ENCODE data around the gene ZDHHC1.

ZDHHC1 gene

GRCh38 chr16:67445126-67445426 lies 28.8 kb upstream of the ZDHHC1 start:
- H3K36me3 ChIP-seq (ENCODE audit: control insufficient read depth in 1 of 2, insufficient read depth in 2 of 2, low read length in 2 of 2), result peaks cover 52 to 63% of the 10 kb centered on the region in 2 experiments
- WGBS (ENCODE audit: extremely low coverage, insufficient coverage, insufficient read length), result no CpG with 5 or more reads among the region's 7 CpGs
- no peak overlapping the region for H3K23ac ChIP-seq (ENCODE audit: low read length)
- H2BK120ac ChIP-seq (ENCODE audit: insufficient read depth, low read length, poor library complexity), result no peak overlapping the region
- H2BK5ac ChIP-seq (ENCODE audit: low read depth, low read length, poor library complexity), result no peak overlapping the region
- H3K27me3 ChIP-seq (ENCODE audit: insufficient read depth, low read length), result no peaks in the 10 kb centered on the region
- H3K9ac ChIP-seq (ENCODE audit: low read length), result no peak overlapping the region
- H2AK5ac ChIP-seq (ENCODE audit: low read length), result no peak overlapping the region
- H4K8ac ChIP-seq (ENCODE audit: low read depth, low read length), result no peak overlapping the region
- H4K12ac ChIP-seq (ENCODE audit: low read depth, low read length), result no peak overlapping the region
- no peaks in the 10 kb centered on the region for H3K79me2 ChIP-seq (ENCODE audit: control insufficient read depth, insufficient read depth, low read length, poor library complexity)
- H3K4me1 ChIP-seq (ENCODE audit: control insufficient read depth in 1 of 2, insufficient read depth in 2 of 2, low read length in 2 of 2), result no peaks in the 10 kb centered on the region
- peaks cover 3% of the 10 kb centered on the region for H3K9me3 ChIP-seq (ENCODE audit: insufficient read depth, low read depth, low read length)
- no peaks in the 10 kb centered on the region for H3K79me1 ChIP-seq (ENCODE audit: low read length)
- H3K27ac ChIP-seq (ENCODE audit: low read depth, low read length), result no peak overlapping the region
- H2AFZ ChIP-seq (ENCODE audit: insufficient read depth, low read length, poor library complexity), result no peak overlapping the region
- H3K4ac ChIP-seq (ENCODE audit: low read depth, low read length), result no peak overlapping the region
- no peak for DNase-seq
- H3K14ac ChIP-seq (ENCODE audit: low read length), result no peak overlapping the region
- H2BK12ac ChIP-seq (ENCODE audit: low read length), result no peak overlapping the region
- H3K18ac ChIP-seq (ENCODE audit: low read length), result no peak overlapping the region
- H4K91ac ChIP-seq (ENCODE audit: low read depth, low read length), result no peak overlapping the region
- no peak overlapping the region for H3K4me2 ChIP-seq (ENCODE audit: low read length)
- H3K4me3 ChIP-seq (ENCODE audit: low read depth, low read length), result no peak overlapping the region

- H4K12ac ChIP-seq (ENCODE audit: low read depth, low read length), result no peak overlapping the region
- H3K9me3 ChIP-seq (ENCODE audit: insufficient read depth, low read depth, low read length), result peaks cover 5% of the 10 kb centered on the region
- H4K91ac ChIP-seq (ENCODE audit: low read depth, low read length), result no peak overlapping the region
- no peak overlapping the region for H3K4me3 ChIP-seq (ENCODE audit: low read depth, low read length)
- no peak overlapping the region for H4K8ac ChIP-seq (ENCODE audit: low read depth, low read length)
- H3K27ac ChIP-seq (ENCODE audit: low read depth, low read length), result no peak overlapping the region
- H2BK5ac ChIP-seq (ENCODE audit: low read depth, low read length, poor library complexity), result no peak overlapping the region
- WGBS (ENCODE audit: extremely low coverage, insufficient coverage, insufficient read length), result no CpG with 5 or more reads among the region's 22 CpGs
- peaks cover 54 to 62% of the 10 kb centered on the region in 2 experiments for H3K36me3 ChIP-seq (ENCODE audit: control insufficient read depth in 1 of 2, insufficient read depth in 2 of 2, low read length in 2 of 2)
- no peak overlapping the region for H2AK5ac ChIP-seq (ENCODE audit: low read length)
- no peak overlapping the region for H2AFZ ChIP-seq (ENCODE audit: insufficient read depth, low read length, poor library complexity)
- H3K4me2 ChIP-seq (ENCODE audit: low read length), result no peak overlapping the region
- H2BK12ac ChIP-seq (ENCODE audit: low read length), result no peak overlapping the region
- no peaks in the 10 kb centered on the region for H3K4me1 ChIP-seq (ENCODE audit: control insufficient read depth in 1 of 2, insufficient read depth in 2 of 2, low read length in 2 of 2)
- no peak overlapping the region for H3K4ac ChIP-seq (ENCODE audit: low read depth, low read length)
- H3K9ac ChIP-seq (ENCODE audit: low read length), result no peak overlapping the region
- no peak for DNase-seq
- H3K27me3 ChIP-seq (ENCODE audit: insufficient read depth, low read length), result no peaks in the 10 kb centered on the region
- no peak overlapping the region for H3K23ac ChIP-seq (ENCODE audit: low read length)
- H3K18ac ChIP-seq (ENCODE audit: low read length), result no peak overlapping the region
- H2BK120ac ChIP-seq (ENCODE audit: insufficient read depth, low read length, poor library complexity), result no peak overlapping the region
- H3K79me1 ChIP-seq (ENCODE audit: low read length), result no peaks in the 10 kb centered on the region
- no peak overlapping the region for H3K14ac ChIP-seq (ENCODE audit: low read length)
- no peaks in the 10 kb centered on the region for H3K79me2 ChIP-seq (ENCODE audit: control insufficient read depth, insufficient read depth, low read length, poor library complexity)
Measured at GRCh38 chr16:67444259-67445125, 28.2 kb upstream of the ZDHHC1 start.

- no peak overlapping the region for H2BK12ac ChIP-seq (ENCODE audit: low read length)
- H3K18ac ChIP-seq (ENCODE audit: low read length), result no peak overlapping the region
- peaks cover 5% of the 10 kb centered on the region for H3K9me3 ChIP-seq (ENCODE audit: insufficient read depth, low read depth, low read length)
- no peak overlapping the region for H3K23ac ChIP-seq (ENCODE audit: low read length)
- no peak overlapping the region for H3K14ac ChIP-seq (ENCODE audit: low read length)
- no peak overlapping the region for H4K12ac ChIP-seq (ENCODE audit: low read depth, low read length)
- H3K9ac ChIP-seq (ENCODE audit: low read length), result no peak overlapping the region
- no peak overlapping the region for H3K4me2 ChIP-seq (ENCODE audit: low read length)
- H3K27me3 ChIP-seq (ENCODE audit: insufficient read depth, low read length), result no peaks in the 10 kb centered on the region
- no CpG with 5 or more reads among the region's 6 CpGs for WGBS (ENCODE audit: extremely low coverage, insufficient coverage, insufficient read length)
- H2AFZ ChIP-seq (ENCODE audit: insufficient read depth, low read length, poor library complexity), result no peak overlapping the region
- no peak for DNase-seq
- H4K91ac ChIP-seq (ENCODE audit: low read depth, low read length), result no peak overlapping the region
- H3K4me1 ChIP-seq (ENCODE audit: control insufficient read depth in 1 of 2, insufficient read depth in 2 of 2, low read length in 2 of 2), result no peaks in the 10 kb centered on the region
- H3K4me3 ChIP-seq (ENCODE audit: low read depth, low read length), result no peak overlapping the region
- H3K36me3 ChIP-seq (ENCODE audit: control insufficient read depth in 1 of 2, insufficient read depth in 2 of 2, low read length in 2 of 2), result peaks cover 63 to 68% of the 10 kb centered on the region in 2 experiments
- no peak overlapping the region for H4K8ac ChIP-seq (ENCODE audit: low read depth, low read length)
- no peak overlapping the region for H3K27ac ChIP-seq (ENCODE audit: low read depth, low read length)
- no peak overlapping the region for H2BK5ac ChIP-seq (ENCODE audit: low read depth, low read length, poor library complexity)
- no peaks in the 10 kb centered on the region for H3K79me2 ChIP-seq (ENCODE audit: control insufficient read depth, insufficient read depth, low read length, poor library complexity)
- no peak overlapping the region for H2BK120ac ChIP-seq (ENCODE audit: insufficient read depth, low read length, poor library complexity)
- no peak overlapping the region for H2AK5ac ChIP-seq (ENCODE audit: low read length)
- H3K79me1 ChIP-seq (ENCODE audit: low read length), result no peaks in the 10 kb centered on the region
- no peak overlapping the region for H3K4ac ChIP-seq (ENCODE audit: low read depth, low read length)
Measured at GRCh38 chr16:67443265-67443664, 27.0 kb upstream of the ZDHHC1 start.

- Histone ChIP-seq H3K4me1 (ENCODE audit: control insufficient read depth in 1 of 2, insufficient read depth in 2 of 2, low read length in 2 of 2) (no peaks in the 10 kb centered on the region), H2AFZ (ENCODE audit: insufficient read depth, low read length, poor library complexity) (no peak overlapping the region), H3K18ac (ENCODE audit: low read length) (no peak overlapping the region), H3K9me3 (ENCODE audit: insufficient read depth, low read depth, low read length) (peaks cover 5% of the 10 kb centered on the region), H4K8ac (ENCODE audit: low read depth, low read length) (no peak overlapping the region), H4K12ac (ENCODE audit: low read depth, low read length) (no peak overlapping the region), H3K9ac (ENCODE audit: low read length) (no peak overlapping the region), H3K4ac (ENCODE audit: low read depth, low read length) (no peak overlapping the region), H3K23ac (ENCODE audit: low read length) (no peak overlapping the region), H3K36me3 (ENCODE audit: control insufficient read depth in 1 of 2, insufficient read depth in 2 of 2, low read length in 2 of 2) (peaks cover 66 to 73% of the 10 kb centered on the region in 2 experiments), H3K4me2 (ENCODE audit: low read length) (no peak overlapping the region), H2AK5ac (ENCODE audit: low read length) (no peak overlapping the region), H4K91ac (ENCODE audit: low read depth, low read length) (no peak overlapping the region), H3K4me3 (ENCODE audit: low read depth, low read length) (no peak overlapping the region), H3K79me1 (ENCODE audit: low read length) (no peaks in the 10 kb centered on the region), H3K27me3 (ENCODE audit: insufficient read depth, low read length) (no peaks in the 10 kb centered on the region), H3K27ac (ENCODE audit: low read depth, low read length) (no peak overlapping the region), H2BK120ac (ENCODE audit: insufficient read depth, low read length, poor library complexity) (no peak overlapping the region), H2BK5ac (ENCODE audit: low read depth, low read length, poor library complexity) (no peak overlapping the region), H2BK12ac (ENCODE audit: low read length) (no peak overlapping the region), H3K14ac (ENCODE audit: low read length) (no peak overlapping the region), H3K79me2 (ENCODE audit: control insufficient read depth, insufficient read depth, low read length, poor library complexity) (no peaks in the 10 kb centered on the region)
- WGBS (ENCODE audit: extremely low coverage, insufficient coverage, insufficient read length), result no CpG with 5 or more reads among the region's 13 CpGs
- no peak for DNase-seq
Measured at GRCh38 chr16:67442581-67443255, 26.4 kb upstream of the ZDHHC1 start.
